Common myeloid progenitor, CD34-positive (primary cell): Measurements from ENCODE around the gene SPPL3.
A peak's percentile ranks its signal among the peaks of the same experiment; 100 is the strongest.

Source experiments
- CTCF ChIA-PET: fragments of 350-600 bp; sonication (Branson Sonifier 250); formaldehyde crosslinking; loops from one replicate; lab custom pipeline; 2021; ENCODE audit warnings: antibody characterized with exemption; lab: Charles Lee
- POLR2A ChIA-PET: fragments of 350-600 bp; sonication (Branson Sonifier 250); formaldehyde crosslinking; loops from one replicate; lab custom pipeline; 2021; ENCODE audit warnings: antibody characterized with exemption; lab: Charles Lee
- DNase-seq, 3 donors: peaks; one replicate each; pipeline versions ENCODE4 v3.0.0 to v3.0.0-alpha.2; 2013
- H3K27ac ChIP-seq, 2 experiments: 1 replicate in 1 of 2; 2 replicates in 1 of 2; pipeline ENCODE4 v1.7.0; 2013; ENCODE audit warnings: inconsistent platforms in 2 of 2, low read length in 2 of 2, mild to moderate bottlenecking in 2 of 2, low read depth in 1 of 2, moderate library complexity in 1 of 2; ENCODE audit not compliant: severe bottlenecking in 2 of 2, insufficient read depth in 1 of 2, poor library complexity in 1 of 2
- H3K27me3 ChIP-seq, 5 experiments: replicated peaks in 2 of 5; 1 replicate in 3 of 5; 2 replicates in 2 of 5; pipeline versions ENCODE4 v1.6.1 to v1.7.0; 2013; ENCODE audit warnings: low read length in 4 of 5, mild to moderate bottlenecking in 2 of 5, moderate library complexity in 2 of 5, inconsistent platforms in 1 of 5; ENCODE audit not compliant: insufficient read depth in 5 of 5, control insufficient read depth in 4 of 5
- H3K36me3 ChIP-seq, 4 experiments: 1 replicate in 2 of 4; 2 replicates in 2 of 4; pipeline versions ENCODE4 v1.6.1 to v1.7.0; 2013; ENCODE audit warnings: low read length in 3 of 4, control low read depth in 1 of 4, mild to moderate bottlenecking in 1 of 4; ENCODE audit not compliant: control insufficient read depth in 4 of 4, insufficient read depth in 4 of 4
- H3K4me1 ChIP-seq, 4 experiments: 1 replicate in 3 of 4; 2 replicates in 1 of 4; pipeline versions ENCODE4 v1.6.1 to v1.7.1; 2013; ENCODE audit warnings: low read length in 3 of 4, mild to moderate bottlenecking in 3 of 4, control low read depth in 1 of 4, inconsistent platforms in 1 of 4, moderate library complexity in 1 of 4; ENCODE audit not compliant: control insufficient read depth in 4 of 4, insufficient read depth in 4 of 4; ENCODE audit errors: control extremely low read depth in 1 of 4
- H3K4me3 ChIP-seq, 7 experiments: 1 replicate in 4 of 7; 2 replicates in 3 of 7; pipeline versions ENCODE4 v1.5.1 to v1.7.0; 2013; ENCODE audit warnings: mild to moderate bottlenecking in 7 of 7, low read length in 6 of 7, moderate library complexity in 6 of 7, inconsistent platforms in 2 of 7, low read depth in 2 of 7, control low read depth in 1 of 7; ENCODE audit not compliant: insufficient read depth in 4 of 7, control insufficient read depth in 1 of 7; ENCODE audit errors: extremely low read depth in 1 of 7
- H3K9me3 ChIP-seq, 5 experiments: 1 replicate in 4 of 5; 2 replicates in 1 of 5; pipeline versions ENCODE4 v1.6.1 to v1.7.1; 2013; ENCODE audit warnings: low read length in 4 of 5, mild to moderate bottlenecking in 2 of 5, inconsistent platforms in 1 of 5, low read depth in 1 of 5, moderate library complexity in 1 of 5; ENCODE audit not compliant: control insufficient read depth in 4 of 5, insufficient read depth in 2 of 5; ENCODE audit errors: control extremely low read depth in 1 of 5
- WGBS: methylation state at CpG from one replicate; pipeline ENCODE4 v1.1.5; 2013; ENCODE audit not compliant: insufficient coverage; 5-methylcytosine and 5-hydroxymethylcytosine counted together

The SPPL3 gene

GRCh38 chr12:120851444-120851843, 52.7 kb downstream of the SPPL3 start:
- Histone ChIP-seq H3K27me3 (no peaks in the 10 kb centered on the region), H3K9me3 (no peaks in the 10 kb centered on the region), H3K27ac (no peak overlapping the region), H3K36me3 (no peaks in the 10 kb centered on the region), H3K4me3 (no peak overlapping the region), H3K4me1 (peaks cover 23 to 50% (median 39%) of the 10 kb centered on the region in 4 experiments)
- CTCF ChIA-PET, result no interaction called here
- POLR2A ChIA-PET, result no interaction called here
- 89% methylated on average over 7 of the region's 7 CpGs for WGBS
- no peak for DNase-seq

- no peak overlapping the region for H3K27ac ChIP-seq
- H3K27me3 ChIP-seq, result no peaks in the 10 kb centered on the region
- H3K4me3 ChIP-seq, result no peak overlapping the region
- no peak for DNase-seq
- no peaks in the 10 kb centered on the region for H3K9me3 ChIP-seq
- ChIA-PET CTCF (interaction anchor here (1.2 to 1.7 kb wide), 3 partner anchors 10 to 122 kb away, joined by 3 to 4 read pairs (median 3); no protein-coding TSS in a partner anchor), POLR2A (no interaction called here)
- H3K36me3 ChIP-seq, result peaks cover 0 to 8% (median 1%) of the 10 kb centered on the region in 4 experiments
- 75% methylated on average over 1 of the region's 2 CpGs for WGBS
- peaks cover 17 to 36% (median 27%) of the 10 kb centered on the region in 4 experiments for H3K4me1 ChIP-seq
Measured at GRCh38 chr12:120849765-120850164, 54.4 kb downstream of the SPPL3 start.

- Histone ChIP-seq H3K4me3 (peak overlapping the region in 1 of 7 experiments; percentile 2), H3K27me3 (no peaks in the 10 kb centered on the region), H3K27ac (no peak overlapping the region), H3K4me1 (peaks cover 4 to 16% (median 11%) of the 10 kb centered on the region in 4 experiments), H3K36me3 (peaks cover 0 to 8% (median 1%) of the 10 kb centered on the region in 4 experiments), H3K9me3 (no peaks in the 10 kb centered on the region)
- CTCF ChIA-PET, result interaction anchor here (1.0 kb wide), 1 partner anchor 9 kb away, joined by 4 read pairs; no protein-coding TSS in a partner anchor
- DNase-seq, result peak; percentile 41 to 84 (median 72)
- POLR2A ChIA-PET, result no interaction called here
- 0% methylated on average over 2 of the region's 3 CpGs for WGBS
Measured at GRCh38 chr12:120847814-120848213, 56.3 kb downstream of the SPPL3 start.

- Histone ChIP-seq H3K9me3 (no peaks in the 10 kb centered on the region), H3K4me1 (peaks cover 4 to 16% (median 11%) of the 10 kb centered on the region in 4 experiments), H3K27ac (no peak overlapping the region), H3K4me3 (no peak overlapping the region), H3K36me3 (peaks cover 0 to 8% (median 1%) of the 10 kb centered on the region in 4 experiments), H3K27me3 (no peaks in the 10 kb centered on the region)
- 94% methylated on average over 4 of the region's 4 CpGs for WGBS
- peak in 2 of 3 donors; percentile 7 to 14 for DNase-seq
- CTCF ChIA-PET, result interaction anchor here (1.0 to 1.9 kb wide), 4 partner anchors 9 to 17 kb away, joined by 4 to 8 read pairs (median 4); no protein-coding TSS in a partner anchor
- POLR2A ChIA-PET, result interaction anchor here (0.5 kb wide), 1 partner anchor 78 kb away, joined by 3 read pairs; no protein-coding TSS in a partner anchor
Measured at GRCh38 chr12:120847392-120847791, 56.8 kb downstream of the SPPL3 start.

- no peak overlapping the region for H3K27ac ChIP-seq
- H3K9me3 ChIP-seq, result no peaks in the 10 kb centered on the region
- ChIA-PET POLR2A (interaction anchor here (0.5 kb wide), 1 partner anchor 77 kb away, joined by 3 read pairs; no protein-coding TSS in a partner anchor), CTCF (interaction anchor here (0.8 to 1.9 kb wide), 4 partner anchors 9 to 16 kb away, joined by 3 to 8 read pairs (median 4); no protein-coding TSS in a partner anchor)
- no peaks in the 10 kb centered on the region for H3K27me3 ChIP-seq
- H3K4me3 ChIP-seq, result no peak overlapping the region
- H3K36me3 ChIP-seq, result peaks cover 0 to 8% (median 1%) of the 10 kb centered on the region in 4 experiments
- no peak for DNase-seq
- peaks cover 4 to 16% (median 11%) of the 10 kb centered on the region in 4 experiments for H3K4me1 ChIP-seq
Measured at GRCh38 chr12:120846721-120847120, 57.4 kb downstream of the SPPL3 start.

- H3K27me3 ChIP-seq, result no peaks in the 10 kb centered on the region
- H3K9me3 ChIP-seq, result no peaks in the 10 kb centered on the region
- no peak overlapping the region for H3K4me3 ChIP-seq
- no peak for DNase-seq
- no peak overlapping the region for H3K27ac ChIP-seq
- H3K4me1 ChIP-seq, result peaks cover 4 to 16% (median 11%) of the 10 kb centered on the region in 4 experiments
- POLR2A ChIA-PET, result no interaction called here
- 100% methylated on average over 2 of the region's 7 CpGs for WGBS
- CTCF ChIA-PET, result interaction anchor here (0.8 to 1.9 kb wide), 4 partner anchors 8 to 15 kb away, joined by 3 to 8 read pairs (median 4); no protein-coding TSS in a partner anchor
- peaks cover 0 to 8% (median 1%) of the 10 kb centered on the region in 4 experiments for H3K36me3 ChIP-seq
Measured at GRCh38 chr12:120845696-120846095, 58.5 kb downstream of the SPPL3 start.
